ENCODE results near the gene ZSWIM6.

The ZSWIM6 gene

DNA sequence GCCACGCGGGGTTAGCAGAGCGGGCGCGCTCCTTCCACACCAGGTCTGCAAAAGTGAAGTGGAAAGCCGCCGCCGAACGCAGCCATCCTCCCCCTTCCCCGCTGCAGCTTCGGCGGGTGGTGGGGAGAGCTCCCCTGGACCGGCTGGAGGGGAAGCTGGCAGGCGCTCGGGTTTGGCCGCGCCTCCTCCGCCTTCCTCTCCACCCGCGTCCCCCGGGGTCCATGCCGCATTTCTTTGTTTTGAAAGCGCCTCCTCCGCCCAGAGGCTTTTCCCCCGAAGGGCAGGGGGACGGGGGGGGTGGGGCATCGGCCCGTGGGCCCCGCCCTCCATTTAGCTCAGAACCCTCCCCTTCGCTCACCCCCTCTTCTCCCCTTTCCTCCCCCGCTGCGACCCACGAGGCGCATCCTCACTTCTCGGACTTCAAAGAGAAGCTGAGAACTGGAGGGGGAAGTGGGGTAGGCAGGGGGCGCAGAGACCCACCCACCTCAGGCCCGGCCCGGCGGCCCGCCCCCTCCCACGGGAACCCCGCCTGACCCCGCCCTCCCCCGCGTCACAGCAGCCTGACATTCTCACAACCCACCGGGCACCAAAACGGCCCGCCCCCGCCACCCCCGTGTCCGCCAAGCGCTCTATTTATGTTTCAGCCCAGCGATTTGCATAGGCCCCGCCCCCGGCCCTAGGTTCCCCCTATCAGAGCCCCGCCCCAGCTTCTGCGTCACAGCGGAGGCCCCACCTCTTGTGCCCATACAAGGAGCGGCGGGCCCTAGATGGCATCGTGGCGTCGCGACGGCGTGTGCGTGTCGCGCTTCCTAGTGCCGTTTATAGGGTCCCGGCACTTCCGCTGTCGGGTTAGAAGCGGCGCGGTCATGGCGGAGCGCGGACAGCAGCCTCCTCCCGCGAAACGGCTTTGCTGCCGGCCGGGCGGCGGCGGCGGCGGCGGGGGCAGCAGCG is at the start of gene ZSWIM6:
TSS of gene ZSWIM6 (plus strand) at position 852 of the 951 bp plus-strand sequence. CDS start at position 867, 15 bp downstream.
- peak; percentile 100 for DNase-seq (ENCODE audit: low spot score)
- TF ChIP-seq, protein P1, sequence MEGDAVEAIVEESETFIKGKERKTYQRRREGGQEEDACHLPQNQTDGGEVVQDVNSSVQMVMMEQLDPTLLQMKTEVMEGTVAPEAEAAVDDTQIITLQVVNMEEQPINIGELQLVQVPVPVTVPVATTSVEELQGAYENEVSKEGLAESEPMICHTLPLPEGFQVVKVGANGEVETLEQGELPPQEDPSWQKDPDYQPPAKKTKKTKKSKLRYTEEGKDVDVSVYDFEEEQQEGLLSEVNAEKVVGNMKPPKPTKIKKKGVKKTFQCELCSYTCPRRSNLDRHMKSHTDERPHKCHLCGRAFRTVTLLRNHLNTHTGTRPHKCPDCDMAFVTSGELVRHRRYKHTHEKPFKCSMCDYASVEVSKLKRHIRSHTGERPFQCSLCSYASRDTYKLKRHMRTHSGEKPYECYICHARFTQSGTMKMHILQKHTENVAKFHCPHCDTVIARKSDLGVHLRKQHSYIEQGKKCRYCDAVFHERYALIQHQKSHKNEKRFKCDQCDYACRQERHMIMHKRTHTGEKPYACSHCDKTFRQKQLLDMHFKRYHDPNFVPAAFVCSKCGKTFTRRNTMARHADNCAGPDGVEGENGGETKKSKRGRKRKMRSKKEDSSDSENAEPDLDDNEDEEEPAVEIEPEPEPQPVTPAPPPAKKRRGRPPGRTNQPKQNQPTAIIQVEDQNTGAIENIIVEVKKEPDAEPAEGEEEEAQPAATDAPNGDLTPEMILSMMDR (IDR thresholded peaks at IDR 0.05): no peak

DNA sequence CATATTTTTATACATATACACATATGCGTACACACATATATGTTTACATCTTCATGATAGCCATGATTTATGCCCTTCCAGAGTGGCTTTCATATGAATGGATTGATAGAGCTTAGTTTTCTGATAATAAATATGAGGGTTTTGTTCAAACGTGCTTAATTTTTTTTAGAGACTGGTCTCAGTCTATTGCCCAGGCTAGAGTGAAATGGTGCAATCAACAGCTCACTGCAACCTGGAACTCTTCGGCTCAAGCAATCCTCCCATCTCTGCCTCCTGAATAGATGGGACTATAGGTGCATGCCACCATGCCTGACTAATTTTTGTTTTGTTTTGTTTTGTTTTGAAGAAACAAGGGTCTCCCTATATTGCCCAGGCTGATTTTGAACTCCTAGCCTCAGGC is 48.6 kb upstream of the ZSWIM6 start:
- no peak for DNase-seq (ENCODE audit: low spot score)
- no peak overlapping the region for H3K4me3 ChIP-seq
- TF ChIP-seq, protein P1 (IDR thresholded peaks at IDR 0.05): no peak
- H3K27ac ChIP-seq: no peak overlapping the region

More for the DNA sequence above, at the start of gene ZSWIM6:
- Histone ChIP-seq H3K27ac (peak within 1 kb of the TSS; percentile 93 to 98), H3K4me3 (peak within 1 kb of the TSS; percentile 98)

DNA sequence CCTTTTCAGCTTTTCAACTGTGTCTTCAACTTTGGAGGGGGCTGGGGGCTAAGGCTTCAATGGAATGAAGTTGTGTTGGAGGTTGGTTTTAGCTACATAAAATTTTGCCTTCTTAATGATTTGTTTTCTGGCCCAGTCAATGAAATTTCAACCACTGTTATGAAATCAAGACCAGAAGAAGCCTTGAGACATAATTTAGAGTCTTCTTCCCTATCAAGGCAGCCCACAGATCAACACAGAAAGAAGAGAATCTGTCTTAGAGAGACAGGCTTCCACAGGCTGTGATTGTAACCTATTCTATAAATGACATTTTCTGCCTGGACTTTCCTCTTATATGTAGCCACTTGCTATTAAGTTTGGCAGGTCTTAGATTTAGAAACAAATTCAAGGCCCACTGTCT is 46.5 kb upstream of the ZSWIM6 start:
- Histone ChIP-seq H3K27ac (no peak overlapping the region), H3K4me3 (no peak overlapping the region)
- DNase-seq (ENCODE audit: low spot score): no peak
- TF ChIP-seq, protein P1 (IDR thresholded peaks at IDR 0.05): no peak

DNA sequence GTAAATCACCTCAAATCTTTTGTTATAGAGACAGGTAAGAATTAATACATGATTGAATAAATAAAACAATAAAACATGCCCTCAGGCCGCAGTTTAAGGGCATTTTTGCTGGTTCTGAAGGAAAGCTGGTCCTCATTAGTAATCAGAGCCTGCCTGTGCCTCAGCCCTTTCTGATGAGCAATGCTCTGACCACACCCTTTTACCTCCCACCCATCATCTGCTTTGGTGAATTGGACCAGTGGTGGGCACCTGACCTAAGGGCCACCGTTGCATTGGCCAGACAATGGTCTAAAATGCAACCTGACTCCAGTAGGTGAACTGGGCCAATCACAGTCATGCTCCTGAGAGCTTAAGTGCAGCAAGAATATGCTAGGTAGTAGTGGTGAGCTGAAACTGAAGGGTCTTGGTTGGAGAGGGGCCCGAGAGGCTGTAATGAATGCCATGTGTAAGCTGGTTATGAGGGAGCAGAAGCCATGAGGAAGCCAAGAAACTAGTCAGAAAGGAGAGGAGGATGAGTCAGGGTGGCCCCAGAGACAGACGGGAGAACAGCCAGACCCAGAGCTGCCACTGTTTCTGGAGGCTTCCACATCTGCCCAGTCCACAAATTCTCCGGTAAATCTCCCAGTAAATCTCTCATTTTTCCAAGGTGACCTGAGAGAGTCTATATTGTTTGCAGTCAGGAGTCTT is 45.5 kb upstream of the ZSWIM6 start:
- TF ChIP-seq, protein P1 (IDR thresholded peaks at IDR 0.05): no peak
- H3K27ac ChIP-seq: no peak overlapping the region
- H3K4me3 ChIP-seq: no peak overlapping the region
- DNase-seq (ENCODE audit: low spot score): no peak

DNA sequence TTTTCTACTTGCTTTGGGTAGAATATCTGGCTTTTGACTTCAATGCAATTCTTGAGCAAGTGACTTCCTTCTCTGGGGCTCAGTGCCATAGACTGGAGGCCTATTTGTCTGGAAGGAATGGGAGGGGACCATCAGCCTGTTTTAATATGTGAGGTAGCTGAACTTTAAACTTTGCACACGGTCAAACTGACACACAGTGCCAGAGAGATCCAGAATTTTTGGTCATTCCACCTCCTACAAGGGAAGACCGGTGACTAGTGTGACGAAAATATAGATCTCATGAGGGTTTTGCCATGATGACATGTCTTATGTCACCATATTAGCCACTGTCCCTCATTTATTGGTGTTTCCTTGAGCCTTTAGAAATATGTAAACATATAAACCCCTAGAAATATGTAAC is 44.6 kb upstream of the ZSWIM6 start:
- TF ChIP-seq, protein P1 (IDR thresholded peaks at IDR 0.05): no peak
- H3K27ac ChIP-seq: no peak overlapping the region
- no peak for DNase-seq (ENCODE audit: low spot score)
- no peak overlapping the region for H3K4me3 ChIP-seq

DNA sequence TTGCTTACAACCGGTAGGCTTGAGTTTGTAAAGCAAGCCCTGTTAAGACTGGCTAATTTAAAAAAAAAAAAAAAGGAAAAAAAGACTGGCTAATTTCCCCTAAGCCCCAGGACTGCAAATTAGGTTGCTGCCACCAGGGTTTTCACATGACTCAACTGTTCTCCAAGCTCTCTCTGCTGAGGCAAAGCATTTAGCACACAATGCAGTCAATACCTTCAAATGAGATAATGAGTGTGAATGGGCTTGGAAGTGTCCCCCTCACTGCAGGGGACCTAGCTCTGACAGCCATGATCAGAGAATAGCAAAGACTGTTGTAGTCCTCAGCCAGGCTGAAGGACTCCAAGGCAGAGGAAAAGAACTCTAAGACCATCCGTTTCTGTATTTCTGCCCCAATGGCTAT is 42.8 kb upstream of the ZSWIM6 start:
- no peak overlapping the region for H3K27ac ChIP-seq
- TF ChIP-seq, protein P1 (IDR thresholded peaks at IDR 0.05): no peak
- DNase-seq (ENCODE audit: low spot score): no peak
- no peak overlapping the region for H3K4me3 ChIP-seq
